NCI-H748 (cell line): ENCODE measurements around the gene NLRC5.
"Not testable (repeated sequence)": the region's sequence is repeated elsewhere in the genome, so short reads cannot be mapped to it uniquely, and the experiment has no call there.

Experiments used
- DNase-seq: peaks from one replicate; lab custom pipeline; 2025; ENCODE audit not compliant: unreplicated experiment; lab: John Stamatoyannopoulos, UW

The NLRC5 gene

DNA sequence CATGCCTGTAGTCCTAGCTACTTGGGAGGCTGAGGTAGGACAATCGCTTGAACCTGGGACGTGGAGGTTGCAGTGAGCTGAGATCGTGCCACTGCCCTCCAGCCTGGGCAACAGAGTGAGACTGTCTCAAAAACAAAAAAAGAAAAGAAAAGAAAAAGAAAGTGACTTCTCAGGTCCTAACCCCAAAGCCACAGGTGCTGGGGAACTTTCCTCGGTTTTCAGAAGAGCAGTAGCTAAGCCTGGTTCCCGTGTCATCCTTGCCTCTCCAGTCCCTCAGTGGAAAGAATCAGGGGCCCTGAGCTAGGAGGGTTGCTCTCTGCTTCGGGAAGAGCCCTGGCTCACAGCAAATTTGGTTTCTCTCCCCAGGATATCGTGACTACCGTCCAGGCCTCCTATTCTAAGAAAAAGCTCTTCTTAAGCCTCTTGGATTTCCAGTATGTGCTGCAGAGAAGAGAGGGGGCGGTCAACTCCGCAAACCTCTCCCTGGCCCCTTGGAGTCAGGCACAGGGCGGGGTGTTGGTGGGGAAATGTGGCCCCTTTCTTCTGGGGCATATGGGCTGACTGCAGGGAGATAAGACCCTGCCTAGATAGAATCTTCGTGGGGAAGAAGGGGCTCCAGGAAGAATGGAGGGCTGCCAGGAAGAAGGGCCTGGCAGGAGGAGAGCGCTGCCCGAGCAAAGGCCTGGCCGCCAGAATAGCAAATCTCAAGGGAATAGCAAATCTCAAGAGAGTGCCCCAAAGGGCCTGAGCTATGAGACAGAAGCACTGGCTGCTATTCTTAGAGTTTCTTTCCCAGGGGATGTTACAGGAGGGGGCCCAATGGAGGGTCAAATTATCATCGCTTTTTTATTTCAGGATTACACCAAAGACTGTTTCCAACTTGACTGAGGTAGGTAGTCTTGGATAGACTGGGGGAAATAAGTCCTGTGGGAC lies 8.3 kb upstream of the NLRC5 start:
- no peak for DNase-seq

DNA sequence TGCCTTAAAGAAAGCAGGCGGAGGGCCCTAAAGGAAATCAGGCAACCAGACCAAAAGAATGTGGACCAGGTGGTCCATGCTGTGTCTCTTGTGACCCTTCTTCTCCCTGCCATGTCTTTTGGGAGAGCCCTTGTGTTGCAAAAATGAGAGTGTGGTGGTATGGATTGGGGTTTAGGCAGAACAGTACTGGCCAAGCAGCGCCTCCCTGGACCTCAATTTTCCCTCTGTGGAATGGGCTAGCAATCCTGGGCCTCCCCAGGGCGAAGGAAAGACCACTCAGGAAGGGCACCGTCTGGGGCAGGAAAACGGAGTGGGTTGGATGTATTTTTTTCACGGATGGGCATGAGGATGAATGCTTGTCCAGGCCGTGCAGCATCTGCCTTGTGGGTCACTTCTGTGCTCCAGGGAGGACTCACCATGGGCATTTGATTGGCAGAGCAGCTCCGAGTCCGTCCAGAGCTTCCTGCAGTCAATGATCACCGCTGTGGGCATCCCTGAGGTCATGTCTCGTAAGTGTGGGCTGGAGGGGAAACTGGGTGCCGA lies 7.6 kb upstream of the NLRC5 start:
- DNase-seq = no peak

DNA sequence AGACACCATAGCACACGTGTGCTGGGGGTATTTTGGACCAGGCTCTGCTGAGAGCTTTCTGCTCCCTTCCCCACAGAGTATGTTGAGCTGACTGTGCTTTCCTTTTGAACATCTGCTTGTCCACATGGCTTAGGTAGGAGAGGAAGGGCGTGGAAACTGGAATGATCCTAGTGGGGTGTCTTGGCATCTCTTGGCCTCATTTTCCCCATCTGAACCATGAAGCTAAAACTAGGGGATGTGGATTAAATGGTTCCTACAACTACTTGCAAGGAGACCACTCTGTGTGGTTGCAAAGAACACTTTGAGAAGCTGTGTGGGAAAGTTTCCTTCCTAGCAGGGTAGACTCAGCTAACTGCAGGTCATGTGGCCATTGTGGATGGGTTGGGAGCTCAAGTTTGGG lies 6.7 kb upstream of the NLRC5 start:
- no peak for DNase-seq

DNA sequence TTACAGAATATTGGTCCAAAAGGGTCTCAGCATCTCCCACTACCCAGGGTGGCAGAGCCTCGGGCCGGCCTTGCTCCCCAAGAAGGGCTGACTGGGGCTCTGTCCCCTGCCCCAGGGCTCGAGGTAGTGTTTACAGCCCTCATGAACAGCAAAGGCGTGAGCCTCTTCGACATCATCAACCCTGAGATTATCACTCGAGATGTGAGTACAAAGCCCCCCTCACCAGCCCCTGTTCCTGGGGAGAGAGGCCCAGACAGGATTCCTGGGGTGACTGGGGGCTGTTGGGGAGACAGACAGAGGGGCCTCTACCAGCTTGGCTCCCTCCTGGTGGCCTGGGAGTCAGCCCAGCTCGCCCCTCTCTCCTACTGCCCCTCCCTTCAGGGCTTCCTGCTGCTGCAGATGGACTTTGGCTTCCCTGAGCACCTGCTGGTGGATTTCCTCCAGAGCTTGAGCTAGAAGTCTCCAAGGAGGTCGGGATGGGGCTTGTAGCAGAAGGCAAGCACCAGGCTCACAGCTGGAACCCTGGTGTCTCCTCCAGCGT lies 6.1 kb upstream of the NLRC5 start:
- no peak for DNase-seq

DNA sequence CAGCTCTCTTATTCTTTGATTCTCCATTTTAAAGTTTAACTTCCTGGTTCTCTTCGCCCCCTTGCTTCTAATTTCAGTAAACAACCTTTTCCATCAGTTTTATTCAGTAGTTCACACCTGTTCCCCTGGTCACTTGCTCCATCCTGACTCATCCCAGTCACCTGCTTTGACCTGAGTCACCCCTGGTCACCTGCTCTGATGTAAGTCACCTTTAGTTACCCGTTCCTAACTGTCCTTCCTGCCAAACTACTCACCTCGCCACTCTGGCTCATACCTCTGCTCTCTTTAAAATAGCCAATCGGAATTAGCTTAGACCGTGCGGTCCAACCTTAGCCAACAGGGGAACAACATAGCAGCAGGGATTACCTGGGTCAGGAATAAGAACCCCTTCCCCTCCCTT lies 4.7 kb upstream of the NLRC5 start:
- DNase-seq = no peak

DNA sequence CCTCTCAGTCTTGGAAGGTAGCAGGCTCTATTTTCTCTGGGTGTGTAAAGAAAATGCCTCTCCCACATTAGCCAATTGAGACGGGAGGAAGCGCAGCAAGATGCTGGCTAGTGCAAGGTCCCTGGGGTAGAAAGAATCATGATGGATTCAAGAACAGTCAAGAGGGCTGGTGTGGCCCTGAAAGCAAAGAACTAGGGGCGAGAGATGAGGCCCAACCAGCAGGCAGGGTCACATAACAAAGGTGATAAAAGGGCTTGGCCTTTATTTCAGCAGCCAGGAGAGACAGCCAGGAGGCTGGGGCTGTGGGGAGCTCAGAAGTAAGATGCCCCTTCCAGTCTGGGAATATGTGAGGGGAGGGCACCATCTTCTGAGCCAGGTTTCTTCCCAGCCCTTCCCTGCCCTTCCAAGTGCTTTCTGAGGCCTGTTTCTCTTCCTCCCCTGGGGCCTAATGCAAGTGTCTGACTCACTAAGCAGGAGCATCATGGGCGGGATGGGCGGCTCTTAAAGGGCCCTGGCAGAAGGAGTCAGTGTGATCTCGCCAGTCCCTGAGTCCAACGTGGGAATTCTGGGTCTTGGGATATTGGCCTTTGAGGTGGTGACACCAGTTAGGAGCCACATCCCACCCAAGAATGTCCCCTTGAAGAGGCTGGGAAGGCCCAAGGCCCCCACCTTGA lies 3.9 kb upstream of the NLRC5 start:
- no peak for DNase-seq

DNA sequence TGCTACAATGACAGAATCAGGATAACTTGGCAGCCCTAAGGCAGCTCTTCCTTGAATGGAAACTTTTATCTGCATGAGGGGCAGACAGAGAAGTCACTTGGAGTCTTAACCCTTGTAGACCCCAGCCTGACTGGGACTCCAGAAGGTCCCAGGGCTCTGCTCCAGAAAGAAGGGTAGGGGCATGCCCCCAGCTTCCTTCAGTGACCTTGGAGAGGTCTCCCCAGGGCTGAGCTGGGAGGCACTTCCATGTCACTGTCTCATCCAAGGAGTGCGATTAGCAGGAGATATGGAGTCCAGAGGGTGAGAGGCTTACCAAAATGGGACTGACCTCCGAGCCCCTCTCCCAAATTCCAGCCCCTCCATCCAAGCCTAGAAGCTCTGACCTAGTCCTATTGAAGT lies 3.4 kb upstream of the NLRC5 start:
- no peak for DNase-seq

DNA sequence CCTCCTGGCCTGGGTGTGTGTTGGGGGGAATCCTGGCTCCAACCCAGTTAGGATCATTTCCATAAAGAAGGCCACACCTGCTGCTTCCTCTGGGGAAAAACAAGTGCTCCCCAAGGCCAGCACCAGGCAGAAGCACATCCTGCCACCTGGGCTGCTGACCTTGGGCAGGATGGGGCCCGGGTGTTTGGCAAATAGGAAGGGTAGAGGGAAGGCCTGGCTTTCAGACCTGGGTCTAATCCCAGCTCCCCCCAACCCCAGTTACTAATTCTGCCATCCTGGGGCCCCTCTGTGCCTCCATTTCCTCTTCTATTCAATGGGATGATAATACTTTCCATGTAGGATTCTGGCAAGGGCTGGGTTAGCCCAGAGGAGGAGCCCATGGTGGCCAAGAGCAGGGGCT lies 3.0 kb upstream of the NLRC5 start:
- DNase-seq = no peak

DNA sequence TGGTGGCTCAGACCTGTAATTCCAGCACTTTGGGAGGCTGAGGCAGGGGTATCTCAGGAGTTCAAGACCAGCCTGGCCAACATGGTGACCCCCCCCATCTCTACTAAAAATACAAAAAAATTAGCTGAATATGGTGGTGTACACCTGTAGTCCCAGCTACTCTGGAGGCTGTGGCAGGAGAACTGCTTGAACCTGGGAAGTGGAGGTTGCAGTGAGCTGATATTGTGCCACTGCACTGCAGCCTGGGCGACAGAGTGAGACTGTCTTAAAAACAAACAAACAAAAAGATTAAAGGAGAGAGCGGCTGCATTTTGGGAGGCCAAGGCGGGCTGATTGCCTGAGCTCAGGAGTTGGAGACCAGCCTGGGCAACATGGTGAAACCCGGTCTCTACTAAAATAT lies 2.4 kb upstream of the NLRC5 start:
- DNase-seq = not testable (repeated sequence)

DNA sequence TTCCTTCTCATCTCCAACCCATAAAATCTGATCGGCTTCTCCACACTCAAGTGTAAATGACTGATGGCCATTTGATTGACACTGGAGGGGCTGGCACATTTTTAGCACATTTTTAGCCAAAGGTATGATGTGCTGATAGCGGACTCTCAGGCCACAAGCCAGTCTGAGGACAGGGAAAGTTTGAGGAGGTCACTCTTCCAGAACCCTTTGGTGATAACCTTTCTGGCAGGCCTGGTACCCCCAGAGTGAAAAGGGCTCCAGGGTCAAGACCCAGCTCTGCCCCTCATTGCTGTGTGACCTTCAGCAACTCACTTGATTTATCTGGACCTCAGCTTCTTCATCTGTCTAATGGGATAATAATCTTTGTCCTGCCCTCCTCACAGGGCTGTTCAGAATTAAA lies 1.7 kb upstream of the NLRC5 start:
- no peak for DNase-seq

DNA sequence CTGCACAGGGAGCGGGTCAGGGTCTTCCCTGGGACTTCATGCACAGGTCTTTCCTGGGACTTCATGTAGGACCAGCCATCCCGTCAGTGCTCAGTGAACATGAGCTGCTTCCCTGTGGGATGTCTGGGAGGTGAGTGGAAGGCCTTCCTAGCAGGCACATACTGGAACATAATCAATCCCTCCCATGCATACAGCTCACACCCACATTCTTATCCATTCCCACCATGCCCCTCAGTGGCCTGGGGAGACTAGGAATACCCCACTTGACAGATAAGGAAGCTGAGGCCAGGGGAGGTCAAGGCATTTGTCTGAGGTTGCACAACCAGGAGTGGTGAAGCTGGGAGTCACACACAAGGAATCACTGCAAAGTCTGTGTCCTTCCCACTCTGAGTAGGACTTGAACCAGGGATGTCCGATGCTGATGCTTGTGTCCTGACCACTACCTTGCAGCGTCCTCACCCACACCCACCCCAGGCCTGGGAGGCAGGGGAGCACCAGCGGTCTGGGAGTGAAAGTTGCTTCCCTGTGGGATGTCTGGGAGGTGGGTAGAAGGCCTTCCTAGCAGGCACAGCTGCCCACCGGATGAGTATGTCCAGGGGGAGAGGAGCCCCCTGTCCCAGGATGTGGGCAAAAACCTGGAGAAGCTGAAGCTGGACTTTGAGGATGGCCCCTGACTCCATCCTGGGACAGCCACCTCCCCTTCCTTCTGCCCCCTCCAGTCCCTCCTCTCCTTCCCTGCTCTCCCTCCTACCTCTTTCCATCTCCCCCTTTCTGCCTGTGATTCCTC lies 1.0 kb upstream of the NLRC5 start:
- DNase-seq = no peak

DNA sequence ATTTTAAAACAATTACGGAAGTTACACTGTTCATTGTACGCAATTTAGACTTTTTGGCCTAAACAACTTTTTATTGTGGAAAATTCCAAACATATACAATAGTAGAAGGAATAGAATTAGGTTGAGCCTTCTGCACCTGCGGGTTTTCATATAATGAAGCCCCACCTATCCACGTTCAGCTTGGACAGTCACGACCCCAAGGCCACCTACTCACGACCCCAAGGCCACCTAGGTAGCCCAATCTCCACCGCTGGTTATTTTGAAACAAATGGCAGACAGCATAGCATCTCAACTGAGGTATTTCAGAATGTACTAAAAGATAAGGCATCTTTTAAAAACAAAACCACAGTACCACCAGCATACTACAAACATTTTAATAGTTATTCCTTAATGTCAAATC lies 631 bp downstream of the NLRC5 start:
- DNase-seq = no peak

DNA sequence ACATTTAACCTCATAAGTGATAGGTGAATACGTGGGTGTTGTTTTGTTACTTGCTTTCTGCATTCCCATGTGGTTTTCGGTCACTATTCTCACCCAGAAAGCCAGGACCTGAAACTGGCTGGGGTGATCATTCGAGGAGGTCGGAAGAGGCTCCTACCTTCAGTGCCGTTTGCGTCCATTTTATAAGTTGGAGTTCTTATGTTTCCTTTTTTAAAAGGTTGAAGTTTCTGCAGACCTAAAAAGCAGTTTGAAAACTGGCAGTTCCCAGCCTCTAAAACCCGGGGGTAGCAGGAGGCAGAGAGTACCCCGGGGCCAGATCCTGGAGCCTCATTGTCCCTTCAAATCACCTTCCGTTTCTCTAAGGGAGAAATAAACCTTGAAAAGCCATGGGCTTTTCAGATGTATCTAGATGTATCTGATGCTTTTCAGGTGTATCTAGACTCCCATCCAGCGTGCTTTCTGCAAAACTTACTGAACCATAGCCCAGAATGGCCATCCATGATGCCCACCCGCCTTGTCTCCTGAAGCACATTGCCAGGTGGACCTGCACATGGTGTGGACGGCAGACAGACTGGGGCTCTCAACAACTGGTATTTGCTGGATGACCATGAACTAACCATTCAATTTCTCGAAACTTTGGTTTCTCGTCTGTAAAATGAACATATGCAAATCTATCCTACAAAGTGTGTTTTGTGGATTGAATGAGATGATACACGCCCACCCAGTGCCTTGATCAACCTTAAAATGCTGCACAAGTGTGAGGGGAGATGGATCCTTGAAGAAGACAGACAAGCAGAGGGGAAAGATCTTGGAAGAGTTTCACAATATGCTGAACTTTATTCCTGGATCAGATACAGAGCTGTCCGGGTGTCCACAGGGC lies 1.3 kb downstream of the NLRC5 start:
- no peak for DNase-seq

DNA sequence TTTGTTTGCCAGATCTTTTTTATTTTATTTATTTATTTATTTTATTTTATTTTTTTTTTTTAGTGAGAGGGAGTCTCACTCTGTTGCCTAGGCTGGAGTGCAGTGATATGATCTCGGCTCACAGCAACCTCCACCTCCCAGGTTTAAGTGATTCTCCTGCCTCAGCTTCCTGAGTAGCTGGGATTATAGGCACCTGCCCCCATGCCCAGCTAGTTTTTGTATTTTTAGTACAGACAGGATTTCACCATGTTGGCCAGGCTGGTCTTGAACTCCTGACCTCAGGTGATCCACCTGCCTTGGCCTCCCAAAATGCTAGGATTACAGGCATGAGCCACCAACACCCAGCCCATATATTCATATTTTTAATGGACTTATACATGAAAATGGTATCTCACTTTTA lies 3.1 kb downstream of the NLRC5 start:
- not testable (repeated sequence) for DNase-seq

DNA sequence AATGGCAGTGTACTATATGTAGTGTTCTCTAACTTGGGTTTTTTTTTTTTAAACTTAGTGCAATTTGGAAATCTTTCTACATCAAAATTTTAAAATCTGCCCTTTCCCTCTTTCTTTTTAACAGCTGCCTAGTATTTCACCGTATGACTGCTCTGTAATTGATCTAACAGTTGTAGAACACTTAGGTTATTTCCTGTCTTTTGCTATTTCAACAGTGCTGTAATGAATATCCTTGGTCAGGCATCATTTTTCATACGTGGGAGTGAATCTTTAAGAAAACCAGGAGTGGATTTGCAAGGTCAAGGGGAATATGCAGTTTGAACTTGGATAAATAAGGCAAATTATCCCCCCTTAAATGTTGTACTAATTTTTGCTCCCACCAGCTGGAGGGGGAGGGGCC lies 3.8 kb downstream of the NLRC5 start:
- DNase-seq = no peak

DNA sequence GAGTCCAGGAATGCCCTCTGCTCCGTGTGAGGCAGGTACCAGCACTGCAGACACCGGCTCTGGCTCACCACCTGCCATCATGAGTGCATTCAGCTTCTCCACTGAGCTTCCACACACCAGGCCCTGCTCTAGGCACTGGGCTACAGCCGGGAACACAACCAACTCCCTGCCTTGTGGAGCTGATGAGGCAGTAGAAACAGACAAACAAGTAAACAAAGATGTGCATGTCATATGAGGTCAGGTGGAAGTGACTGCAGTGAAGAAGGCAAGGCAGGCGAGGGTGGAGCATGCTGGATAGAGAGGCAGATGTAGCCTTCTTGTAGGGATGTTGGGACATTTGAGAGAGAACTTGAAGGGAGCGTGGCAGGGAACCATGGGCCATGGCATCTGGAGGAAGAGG lies 5.0 kb downstream of the NLRC5 start:
- DNase-seq = no peak

DNA sequence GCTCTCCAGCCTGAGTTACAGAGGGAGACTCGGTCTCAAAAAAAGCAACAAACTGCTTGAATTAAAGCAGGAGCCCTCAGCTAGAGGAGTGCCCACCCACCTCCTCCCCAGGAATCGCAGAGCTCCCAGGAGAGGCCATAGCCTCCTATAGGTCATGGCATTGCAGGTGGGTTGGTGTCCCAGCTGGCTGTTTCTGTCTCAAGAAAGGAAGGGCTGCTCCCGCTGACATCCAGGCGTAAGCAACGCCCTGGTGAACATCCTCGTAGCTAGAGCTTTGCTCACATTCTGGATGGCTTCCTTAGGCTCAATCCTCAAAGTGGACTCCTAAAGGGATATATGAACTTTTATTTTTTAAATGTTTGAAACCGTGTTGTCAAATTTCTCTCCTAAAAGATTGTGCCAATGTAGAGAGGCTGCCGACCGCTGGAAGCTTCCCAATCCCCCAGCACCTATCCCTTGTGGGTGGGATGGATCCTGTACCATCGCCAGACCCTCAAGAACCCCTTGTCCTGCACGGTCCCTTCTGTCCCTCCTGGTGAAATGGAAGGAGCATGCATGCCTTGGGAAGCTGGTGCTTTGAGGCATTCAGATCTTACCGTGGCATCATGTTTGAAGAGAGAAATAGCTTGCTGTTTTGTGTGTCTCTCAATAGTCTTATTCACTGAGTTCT lies 5.9 kb downstream of the NLRC5 start:
- no peak for DNase-seq

DNA sequence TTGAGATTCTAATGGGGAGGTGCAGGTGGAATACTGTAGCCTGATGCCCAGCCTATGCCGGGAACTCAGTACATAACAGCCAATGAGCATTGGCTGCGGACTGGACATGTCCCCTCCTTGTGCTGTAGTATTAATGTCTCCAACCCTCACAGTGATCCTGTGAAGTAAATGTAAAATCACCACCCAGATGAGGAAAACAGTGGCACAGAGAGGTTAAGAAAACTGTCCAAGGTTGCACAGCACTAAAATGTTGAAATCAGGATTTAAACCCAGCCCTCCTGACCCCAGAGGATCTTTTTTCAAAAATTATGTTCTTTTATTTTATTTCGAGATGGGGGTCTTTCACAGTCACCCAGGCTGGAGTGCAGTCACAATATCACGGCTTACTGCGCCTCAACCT lies 7.9 kb downstream of the NLRC5 start:
- no peak for DNase-seq

DNA sequence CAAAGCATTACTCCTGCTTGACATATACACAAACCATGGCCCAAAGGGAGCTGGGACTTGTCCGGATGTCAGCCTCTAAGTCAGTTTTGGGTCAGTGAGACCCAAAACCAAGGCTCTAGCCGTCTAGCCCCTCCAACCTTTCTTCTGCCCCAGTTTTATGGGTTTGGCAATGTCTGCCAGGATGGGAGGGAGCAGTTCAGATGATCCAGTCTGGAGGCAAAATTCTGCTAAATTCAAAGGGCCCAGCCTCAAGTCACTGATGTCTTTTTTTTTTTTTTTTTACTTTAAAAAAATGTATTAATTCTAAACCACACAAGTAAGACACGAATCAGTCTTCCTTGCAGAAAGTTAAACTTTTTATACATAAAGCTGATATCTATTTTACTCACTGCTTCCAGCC lies 8.6 kb downstream of the NLRC5 start:
- DNase-seq = no peak

DNA sequence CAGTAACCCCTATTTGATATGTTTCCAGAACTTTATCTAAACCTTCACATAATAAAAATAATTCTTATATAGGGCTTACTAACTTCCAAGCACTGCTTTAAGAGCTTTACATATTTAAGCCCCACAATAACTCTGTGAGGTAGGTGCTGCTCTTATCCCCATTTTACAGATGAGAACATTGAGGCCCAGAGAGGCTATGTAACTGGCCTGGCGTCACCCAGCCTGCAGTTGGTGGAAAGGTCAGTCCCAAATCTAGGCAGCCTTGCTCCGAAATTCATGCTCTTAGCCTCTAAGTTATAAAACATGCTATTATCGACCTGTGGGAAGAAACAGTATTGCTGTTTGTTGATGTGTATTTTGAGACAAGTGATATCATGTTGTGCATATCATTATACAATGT lies 9.0 kb downstream of the NLRC5 start:
- no peak for DNase-seq
